GM21528 (cell line): ENCODE results near the gene SREK1.

Experiments
- ATAC-seq: cut with Tn5 transposase; IDR thresholded peaks from one replicate; pipeline ENCODE4 v1.9.1; 2021; ENCODE audit warnings: mild to moderate bottlenecking, moderate library complexity; ENCODE audit not compliant: unreplicated experiment, low FRiP score

The SREK1 gene

DNA sequence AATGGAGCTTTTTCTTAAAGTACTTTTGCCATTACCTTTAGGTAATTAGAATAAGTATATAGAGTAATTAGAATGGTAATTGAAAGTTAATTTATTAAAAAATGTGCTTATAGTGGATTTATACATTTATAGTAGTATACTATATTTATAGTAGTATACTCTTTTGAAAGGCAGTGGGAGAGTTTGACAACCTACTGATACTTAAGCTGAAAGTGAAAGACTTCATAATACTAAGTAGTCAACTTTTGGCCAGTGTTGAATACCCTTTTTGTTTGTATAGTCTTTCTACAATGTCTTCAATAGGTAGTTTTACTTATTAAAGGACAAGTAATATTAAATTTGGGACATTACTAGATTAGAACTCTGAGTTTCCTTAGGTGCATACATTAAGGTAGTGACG lies 12.9 kb downstream of the SREK1 start:
- no peak for ATAC-seq

GRCh38 chr5:66161356-66161755 lies 17.3 kb downstream of the SREK1 start:
- no peak for ATAC-seq

GRCh38 chr5:66164044-66164790 lies 20.1 kb downstream of the SREK1 start:
- ATAC-seq = no peak

GRCh38 chr5:66168226-66168625 lies 24.1 kb downstream of the SREK1 start:
- no peak for ATAC-seq

GRCh38 chr5:66169534-66169933 lies 25.4 kb downstream of the SREK1 start:
- no peak for ATAC-seq

DNA sequence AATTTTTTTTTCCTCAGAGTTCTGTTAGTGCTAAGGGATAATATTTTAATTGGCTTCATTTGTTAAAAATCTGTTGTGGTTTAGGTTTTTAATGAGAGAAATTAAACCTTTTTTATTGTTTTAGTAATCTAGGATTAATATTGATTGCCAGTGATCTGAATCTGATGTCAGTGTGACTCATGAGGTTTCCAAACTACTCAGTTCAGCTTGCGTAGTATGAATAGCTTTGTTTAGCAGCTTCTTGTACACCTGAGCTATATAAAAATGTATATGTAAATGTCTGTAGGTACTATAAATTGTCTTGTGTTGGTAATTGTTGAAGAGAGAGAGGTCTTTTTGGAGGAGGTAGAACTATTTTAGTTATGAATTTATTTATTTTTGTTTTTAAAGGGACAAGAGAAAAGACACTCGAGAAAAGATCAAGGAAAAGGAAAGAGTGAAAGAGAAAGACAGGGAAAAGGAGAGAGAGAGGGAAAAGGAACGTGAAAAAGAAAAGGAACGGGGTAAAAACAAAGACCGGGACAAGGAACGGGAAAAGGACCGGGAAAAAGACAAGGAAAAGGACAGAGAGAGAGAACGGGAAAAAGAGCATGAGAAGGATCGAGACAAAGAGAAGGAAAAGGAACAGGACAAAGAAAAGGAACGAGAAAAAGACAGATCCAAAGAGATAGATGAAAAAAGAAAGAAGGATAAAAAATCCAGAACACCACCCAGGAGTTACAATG lies 26.3 kb downstream of the SREK1 start:
- no peak for ATAC-seq

GRCh38 chr5:66171349-66172344 lies 27.5 kb downstream of the SREK1 start:
- ATAC-seq = peak; percentile 62

GRCh38 chr5:66174338-66174737 lies 30.2 kb downstream of the SREK1 start:
- no peak for ATAC-seq

- ATAC-seq = no peak
These were observed 34.7 kb downstream of the SREK1 start for GRCh38 chr5:66178799-66179198.

GRCh38 chr5:66179297-66180051 lies 35.4 kb downstream of the SREK1 start:
- ATAC-seq = no peak

DNA sequence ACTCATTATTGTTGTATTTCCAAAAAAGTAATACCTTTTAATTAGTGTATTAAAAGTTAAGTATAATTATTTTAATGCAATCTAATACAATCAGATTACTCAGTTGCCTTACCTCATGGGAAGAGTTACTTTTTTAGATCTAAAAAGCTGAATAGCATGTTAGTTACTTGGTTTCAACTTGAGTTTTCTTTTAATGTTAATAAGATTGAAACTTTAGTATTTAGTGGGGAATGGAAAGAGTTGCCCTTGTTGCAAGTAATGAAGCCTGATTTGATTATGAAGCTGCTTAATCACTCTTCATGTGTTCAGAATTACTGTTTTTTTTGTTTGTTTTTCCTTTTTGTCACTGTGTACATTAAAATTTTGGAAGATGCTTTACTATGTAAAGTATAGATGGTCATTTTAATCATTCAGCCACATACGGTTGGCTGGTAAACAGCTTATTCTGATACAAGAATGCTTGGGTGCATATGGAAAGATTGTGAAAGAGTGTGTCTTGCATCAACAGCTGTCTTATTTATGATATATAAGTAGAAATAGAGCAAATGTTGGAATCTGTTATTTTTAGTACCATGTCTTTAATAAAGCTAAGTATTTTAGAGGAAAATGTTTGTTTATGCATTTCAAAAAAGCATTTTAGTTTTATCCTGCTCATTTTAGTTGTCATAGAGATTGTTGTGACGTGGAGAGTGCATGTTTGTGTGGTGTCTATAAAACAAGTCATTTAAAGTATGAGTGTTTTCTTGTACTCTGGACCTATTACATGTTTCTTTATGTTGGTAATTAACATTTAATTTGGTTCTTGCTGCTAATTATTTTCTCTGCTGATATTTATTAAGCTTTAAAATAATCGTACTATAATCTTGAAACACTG lies 36.4 kb downstream of the SREK1 start:
- ATAC-seq = no peak

GRCh38 chr5:66186108-66186507 lies 42.0 kb downstream of the SREK1 start:
- ATAC-seq = no peak

DNA sequence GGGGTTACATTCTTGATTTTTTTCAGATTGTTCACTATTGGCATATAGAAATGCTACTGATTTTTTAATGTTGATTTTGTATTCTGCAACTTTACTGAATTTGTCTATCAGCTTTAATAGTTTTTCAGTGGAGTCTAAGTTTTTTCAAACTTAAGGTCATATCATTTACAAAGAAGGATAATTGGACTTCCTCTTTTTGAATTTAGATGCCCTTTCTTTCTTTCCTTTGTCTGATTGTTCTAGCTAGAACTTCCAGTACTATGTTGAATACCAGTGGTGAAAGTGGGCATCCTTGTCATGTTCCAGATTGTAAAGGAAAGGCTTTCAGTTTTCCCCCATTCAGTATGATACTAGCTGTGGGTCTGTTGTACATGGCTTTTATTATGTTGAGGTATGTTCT lies 49.3 kb downstream of the SREK1 start:
- ATAC-seq = no peak

DNA sequence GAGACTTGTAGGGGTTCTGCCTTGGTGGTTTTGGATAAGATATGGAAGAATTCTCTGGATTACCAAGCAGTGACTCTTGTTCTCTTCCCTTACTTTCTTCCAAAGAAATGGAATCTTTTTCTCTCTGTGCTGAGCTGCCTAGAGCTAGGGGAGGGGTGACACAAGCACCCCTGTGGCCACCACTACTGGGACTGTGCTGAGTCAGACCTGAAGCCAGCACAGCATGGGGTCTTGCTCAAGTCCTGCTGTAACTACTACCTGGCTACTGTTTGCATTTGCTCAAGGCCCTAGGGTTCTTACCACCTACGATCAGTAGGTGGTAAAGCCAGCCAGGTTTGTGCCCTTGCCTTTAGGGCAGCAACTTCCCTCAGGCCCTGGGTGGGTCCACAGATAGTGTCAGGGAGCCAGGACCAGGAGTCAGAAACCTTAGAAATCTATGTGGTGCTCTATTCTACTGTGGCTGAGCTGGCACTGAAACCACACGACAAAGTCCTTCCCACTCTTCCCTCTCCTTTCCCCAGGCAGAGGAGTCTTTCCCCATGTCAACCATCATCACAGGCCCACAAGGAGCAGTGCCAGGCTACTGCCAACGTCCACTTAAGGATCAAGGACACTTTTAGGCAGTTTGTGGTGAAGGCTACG lies 53.8 kb downstream of the SREK1 start:
- ATAC-seq = no peak

DNA sequence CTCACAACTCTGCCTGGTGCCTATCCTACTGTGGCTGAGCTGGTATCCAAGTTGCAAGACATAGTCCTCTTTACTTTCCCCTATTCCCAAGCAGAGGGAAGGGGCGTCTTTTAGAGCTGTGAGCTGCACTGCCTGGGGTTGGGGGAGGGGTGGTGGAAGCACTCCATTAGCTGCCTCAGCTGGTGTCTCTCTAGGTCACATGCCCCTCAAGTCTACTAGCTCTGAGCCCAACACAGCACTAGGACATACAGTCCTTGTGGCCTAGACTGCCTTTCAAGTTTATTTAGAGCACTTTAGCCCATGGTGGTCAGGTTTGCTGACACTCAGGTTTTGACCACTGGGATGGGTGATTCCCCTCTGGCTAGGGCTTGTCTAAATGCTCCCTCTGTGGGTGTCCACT lies 54.7 kb downstream of the SREK1 start:
- ATAC-seq = no peak

DNA sequence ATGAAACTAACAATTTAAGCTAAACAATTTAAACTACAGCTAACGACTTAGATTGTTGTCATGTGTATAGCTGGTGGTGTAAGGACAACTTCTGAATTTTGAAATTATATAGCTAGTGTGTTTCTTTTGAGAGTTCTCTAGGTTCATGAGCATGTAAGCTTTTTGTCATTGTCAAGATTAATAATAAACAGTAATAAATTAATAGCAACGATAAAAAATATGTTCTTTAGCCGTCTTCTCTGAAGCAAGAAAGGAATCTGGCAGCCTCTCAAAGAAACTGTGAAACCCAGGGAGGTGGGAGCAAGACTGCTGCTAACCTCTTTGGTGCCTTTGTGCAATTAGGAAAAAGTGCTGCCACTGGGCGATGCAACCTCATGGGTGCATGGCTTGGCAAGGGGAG lies 59.4 kb downstream of the SREK1 start:
- no peak for ATAC-seq

DNA sequence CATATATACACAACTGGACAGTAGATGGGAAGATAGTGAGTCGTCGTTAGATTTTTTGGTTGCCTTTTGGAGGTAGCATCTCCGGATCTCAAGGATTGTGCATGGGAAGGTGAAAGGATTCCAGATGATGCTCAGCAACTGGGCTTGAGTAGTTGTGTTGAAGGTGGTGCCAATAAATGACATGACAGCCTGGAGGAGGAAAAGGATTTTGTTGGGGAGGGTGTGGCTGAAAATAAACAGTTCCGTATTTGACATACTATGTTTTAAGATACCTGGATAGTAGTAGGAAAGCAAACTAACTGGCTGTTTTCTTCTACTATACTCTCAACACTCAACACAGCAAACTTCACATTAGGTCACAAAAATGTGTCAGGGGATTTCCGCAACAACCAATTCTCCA lies 62.4 kb downstream of the SREK1 start:
- no peak for ATAC-seq

DNA sequence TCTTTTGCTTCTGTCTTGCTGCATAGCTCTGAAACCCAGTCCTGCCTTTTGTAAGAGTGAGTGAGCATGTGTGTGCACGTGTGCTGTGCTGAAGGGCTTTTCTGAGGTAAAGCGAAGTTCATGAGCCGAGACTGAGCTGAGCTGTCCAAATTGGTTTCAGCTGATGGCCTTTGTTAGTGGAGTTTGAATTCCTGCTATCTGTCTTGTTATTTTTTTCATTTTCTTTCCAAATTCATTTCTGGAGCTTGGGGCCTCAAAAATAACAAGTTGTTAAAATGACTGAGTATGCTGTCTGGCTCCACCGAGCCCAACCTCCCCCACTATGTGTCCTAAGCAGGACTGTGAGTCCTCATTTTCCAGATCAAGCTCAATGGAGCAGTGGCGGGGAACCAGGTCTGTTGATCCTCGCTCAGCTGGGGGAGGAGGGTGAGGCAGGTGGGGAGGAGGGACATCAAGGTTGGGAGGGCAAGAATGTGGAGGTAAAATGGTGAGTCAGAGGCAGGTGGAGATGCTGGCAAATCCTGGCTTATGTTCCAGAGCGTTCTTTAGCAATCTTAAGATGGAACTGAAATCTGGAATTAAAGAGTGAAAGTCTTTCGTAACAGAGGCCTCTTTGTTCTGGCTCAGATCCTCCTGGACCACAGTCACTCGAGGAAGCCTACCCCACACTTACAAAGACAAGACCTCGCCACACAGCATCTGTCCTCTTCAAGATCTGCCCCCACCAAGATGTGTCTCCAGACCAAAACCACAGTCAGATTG lies 63.9 kb downstream of the SREK1 start:
- no peak for ATAC-seq
